Heart left ventricle (tissue), 16 donors: ENCODE data around the gene BTBD18. TPM values are rescaled to one million over a fixed set of nuclear protein-coding genes. Genes with fewer than 3 reads are reported as not detected.
A peak's percentile ranks its signal among the peaks of the same experiment; 100 is the strongest.

Experiments used
- ATAC-seq, 4 donors: fragments of 200-7000 bp; cut with Tn5 transposase; one replicate each; pipeline ENCODE4 v1.9.1; 2020 to 2022; ENCODE audit warnings: moderate library complexity in 4 of 4, mild to moderate bottlenecking in 3 of 4, moderate number of reproducible peaks in 1 of 4
- DNase-seq, 5 donors: peaks; one replicate each; pipeline ENCODE4 v3.0.0-alpha.2; 2020
- H3K27ac ChIP-seq, 12 donors: fragments of 200-600 bp; sonication (generic) in 4 of 12; one replicate each; pipeline versions ENCODE4 v1.5.0 to v1.8.0; 2016 to 2022; ENCODE audit warnings: mild to moderate bottlenecking in 2 of 12
- H3K27me3 ChIP-seq, 9 donors: fragments of 200-600 bp; sonication (generic) in 2 of 9; one replicate each; pipeline versions ENCODE4 v1.5.1 to v1.8.0; 2016 to 2022; ENCODE audit warnings: mild to moderate bottlenecking in 3 of 9
- H3K36me3 ChIP-seq, 9 donors: fragments of 200-600 bp; sonication (generic) in 2 of 9; one replicate each; pipeline versions ENCODE4 v1.5.0 to v1.8.0; 2018 to 2022; ENCODE audit warnings: mild to moderate bottlenecking in 2 of 9
- H3K4me1 ChIP-seq, 12 donors: fragments of 200-600 bp; sonication (generic) in 4 of 12; one replicate each; pipeline versions ENCODE4 v1.5.0 to v1.8.0; 2016 to 2022; ENCODE audit warnings: mild to moderate bottlenecking in 3 of 12
- H3K4me3 ChIP-seq, 12 donors: fragments of 200-600 bp; sonication (generic) in 4 of 12; one replicate each; pipeline versions ENCODE4 v1.5.0 to v1.8.0; 2017 to 2022; ENCODE audit warnings: mild to moderate bottlenecking in 9 of 12, moderate library complexity in 4 of 12
- H3K9me3 ChIP-seq, 12 donors: fragments of 200-600 bp; sonication (generic) in 4 of 12; one replicate each; pipeline versions ENCODE4 v1.5.0 to v1.8.0; 2016 to 2022; ENCODE audit warnings: mild to moderate bottlenecking in 1 of 12
- CTCF ChIP-seq, 12 donors: fragments of 200-600 bp; sonication (generic) in 4 of 12; IDR thresholded peaks; one replicate each; pipeline versions ENCODE4 v1.5.0 to v1.8.0; 2018 to 2022; ENCODE audit warnings: antibody characterized with exemption in 12 of 12, mild to moderate bottlenecking in 5 of 12
- POLR2A ChIP-seq, 2 donors: fragments of 450-650 bp; IDR thresholded peaks; one replicate each; pipeline ENCODE4 v1.6.1; 2017; ENCODE audit warnings: antibody characterized with exemption in 2 of 2, mild to moderate bottlenecking in 2 of 2, moderate library complexity in 2 of 2
- WGBS, 4 donors: extraction: QIAGEN DNeasy Blood & Tissue Kit in 2 of 4; methylation state at CpG; one replicate each; pipeline versions ENCODE4 v1.1.5 to v1.1.7; 2013 to 2018; 5-methylcytosine and 5-hydroxymethylcytosine counted together
- intact Hi-C, 10 donors: fragments of 100-400 bp; cut with DNase I; formaldehyde crosslinking; loops; one replicate each; pipeline versions ENCODE4 v1.11.1 to v1.14.2; 2022
- polyA plus RNA-seq, 2 donors: library from polyadenylated mRNA; stranded (reverse); fragments of 200-250 nt; gene quantifications; one replicate each; pipeline ENCODE4 v1.2.3, GENCODE V29; 2013
- total RNA-seq, 9 donors: library from RNA; depleted of rRNA in 2 of 9; stranded (reverse); fragments of >200 nt in 2 of 9; fragmentation: NEBNext Ultra II Directional in 3 of 9; extraction: Animal tissue kit (Norgen Biotek cat#: 25700) in 3 of 9; gene quantifications; one replicate each; pipeline versions ENCODE4 v1.1.0 to v1.2.4, GENCODE V29; 2016 to 2023
- donor health status: ischemic (EF 13 %, LVEDD 7.1; RV severe dilation, severe dysfunction).
- donor health status: healthy with polysubstance abuse.
- donor health status: DM: no; HTN: yes; CAD: no.
- donor health status: DM: no; HTN: no; CAD: no.
- donor health status: ischemic (EF 25% LVEDD 6.9; RV normal size, moderate dysfunction).
- donor health status: ischemic (EF 25% LVEDD 5.7; RV mildly dilated, moderate dysfunction).
- donor health status: healthy.
- donor health status: DM: yes; HTN: yes; CAD: no.
- donor health status: ischemic (EF 35%, LVEDD 5.7; RV mildly dilated, moderate dysfunction).
- donor health status: nonischemic (EF 11% LVEDD 7.7; RV severe dilation, severe dysfunction).
- donor health status: DM: yes; HTN: yes; CAD: no.
- donor health status: PGD.
- donor health status: ischemic (EF 29% LVEDD 5.4; RV normal size, mild dysfunction).
- donor health status: nonischemic (EF 23%, LVEDD 6.1; RV moderate dilation, normal function).

BTBD18 gene
- total and polyA plus RNA-seq, 11 donors: 0.11 TPM; not detected in 10

- H3K4me1 ChIP-seq: peaks cover 7 to 80% (median 68%) of the 10 kb centered on the region in 12 donors
- H3K4me3 ChIP-seq: peak overlapping the region in 7 of 12 donors; percentile 8 to 32 (median 17)
- H3K27ac ChIP-seq: peak overlapping the region; percentile 49 to 89 (median 66)
- ATAC-seq (peak; percentile 45 to 74 (median 61)), DNase-seq (peak; percentile 43 to 92 (median 71))
- intact Hi-C loops: loop anchor here in 1 of 10 donors (2.0 kb wide), 1 partner anchor 13 kb away; no protein-coding TSS in a partner anchor
- no peak for TF ChIP-seq POLR2A (IDR thresholded peaks at IDR 0.05)
- no peak for TF ChIP-seq CTCF (IDR thresholded peaks at IDR 0.05)
- H3K9me3 ChIP-seq: no peaks in the 10 kb centered on the region
- 63 to 76% (median 68%) methylated on average over 7 of the region's 7 CpGs for WGBS, 4 donors
- H3K27me3 ChIP-seq: no peaks in the 10 kb centered on the region
- peaks cover 5 to 59% (median 41%) of the 10 kb centered on the region in 9 donors for H3K36me3 ChIP-seq
These were observed 40.5 kb upstream of the BTBD18 start for GRCh38 chr11:57792060-57792541.

- intact Hi-C loops: loop anchor here in 1 of 10 donors (2.0 kb wide), 1 partner anchor 13 kb away; no protein-coding TSS in a partner anchor
- H3K36me3 ChIP-seq: peaks cover 0 to 53% (median 39%) of the 10 kb centered on the region in 9 donors
- ATAC-seq (no peak), DNase-seq (no peak)
- H3K9me3 ChIP-seq: no peaks in the 10 kb centered on the region
- H3K27ac ChIP-seq: peak overlapping the region in 11 of 12 donors; percentile 54 to 89 (median 67)
- TF ChIP-seq CTCF (IDR thresholded peaks at IDR 0.05) (no peak), POLR2A (IDR thresholded peaks at IDR 0.05) (no peak)
- WGBS, 4 donors: 76 to 85% (median 83%) methylated on average over 22 of the region's 22 CpGs
- H3K4me3 ChIP-seq: peak overlapping the region in 1 of 12 donors; percentile 32
- peaks cover 11 to 86% (median 74%) of the 10 kb centered on the region in 12 donors for H3K4me1 ChIP-seq
- no peaks in the 10 kb centered on the region for H3K27me3 ChIP-seq
These were observed 39.9 kb upstream of the BTBD18 start for GRCh38 chr11:57791321-57792059.

GRCh38 chr11:57788703-57789088 lies 37.1 kb upstream of the BTBD18 start:
- H3K27ac ChIP-seq: peak overlapping the region in 4 of 12 donors; percentile 1 to 47 (median 9)
- no peaks in the 10 kb centered on the region for H3K9me3 ChIP-seq
- H3K4me1 ChIP-seq: peaks cover 13 to 94% (median 85%) of the 10 kb centered on the region in 12 donors
- H3K27me3 ChIP-seq: no peaks in the 10 kb centered on the region
- ATAC-seq: no peak
- no peak overlapping the region for H3K4me3 ChIP-seq
- DNase-seq: no peak
- peaks cover 0 to 25% (median 17%) of the 10 kb centered on the region in 9 donors for H3K36me3 ChIP-seq
- no peak for TF ChIP-seq POLR2A (IDR thresholded peaks at IDR 0.05)
- TF ChIP-seq CTCF (IDR thresholded peaks at IDR 0.05): no peak
- intact Hi-C loops: no loop called here
